Coronary artery (tissue), 2 donors: ENCODE measurements around the gene DDX24.

Experiments
- DNase-seq: peaks from one replicate; pipeline ENCODE4 v3.0.0-alpha.2; 2017; ENCODE audit warnings: low spot score
- H3K27ac ChIP-seq, 2 donors: fragments of 200-600 bp; sonication (generic); one replicate each; pipeline ENCODE4 v1.5.1; 2016 to 2019
- H3K4me3 ChIP-seq: fragments of 200-600 bp; sonication (generic); 2 replicates; pipeline ENCODE4 v1.5.1; 2016; ENCODE audit warnings: mild to moderate bottlenecking, moderate library complexity
- CTCF ChIP-seq: fragments of 200-600 bp; sonication (generic); IDR thresholded peaks from one replicate; pipeline ENCODE4 v1.5.1; 2019; ENCODE audit warnings: antibody characterized with exemption

Gene DDX24

DNA sequence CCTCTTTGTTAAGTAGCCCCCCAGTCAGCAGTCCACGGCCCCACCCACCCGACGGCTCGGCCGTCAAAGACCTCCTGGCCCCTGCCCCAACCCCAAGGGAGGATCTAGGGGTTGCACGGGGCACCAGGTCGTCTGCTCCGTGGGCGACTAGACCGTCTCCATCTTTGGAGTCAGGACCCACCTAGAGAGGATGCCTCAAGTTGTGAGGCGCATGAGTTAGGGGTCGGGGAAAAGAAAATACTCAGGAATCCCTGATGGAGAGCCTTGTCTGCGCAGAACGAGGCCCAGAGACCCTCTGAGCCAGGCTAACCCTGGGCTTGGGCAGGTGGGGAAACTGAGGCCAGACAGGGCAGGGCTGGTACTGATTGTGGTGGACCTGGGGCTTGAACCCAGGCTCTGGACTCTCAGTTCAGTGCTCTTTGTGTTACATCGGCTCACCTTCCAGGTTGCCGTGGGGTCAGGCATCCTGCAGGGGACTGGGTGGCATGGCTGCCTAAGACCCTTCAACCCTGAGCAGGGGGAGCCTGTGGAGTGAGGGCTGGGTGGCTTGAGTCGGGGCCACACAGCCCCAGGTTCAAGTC, 54.0 kb downstream of the DDX24 start:
- TF ChIP-seq CTCF, result no peak
- H3K4me3 ChIP-seq, result peak overlapping the region; percentile 85

GRCh38 chr14:94026173-94026888, 54.7 kb downstream of the DDX24 start, which contains the start of gene OTUB2:
Gene OTUB2, plus strand, starts transcription at chr14:94026340. Its CDS starts 198 bp downstream, at chr14:94026538.
- Histone ChIP-seq H3K27ac (no peak within 1 kb of the TSS), H3K4me3 (peak within 1 kb of the TSS; percentile 85)
- DNase-seq, result peak; percentile 98
- TF ChIP-seq CTCF, result no peak

More for the DNA sequence above, 54.0 kb downstream of the DDX24 start:
- DNase-seq, result no peak
- H3K27ac ChIP-seq, result no peak overlapping the region

GRCh38 chr14:94025720-94026119, 55.3 kb downstream of the DDX24 start:
- no peak for DNase-seq
- no peak for TF ChIP-seq CTCF
- peak overlapping the region; percentile 85 for H3K4me3 ChIP-seq
- H3K27ac ChIP-seq, result no peak overlapping the region

DNA sequence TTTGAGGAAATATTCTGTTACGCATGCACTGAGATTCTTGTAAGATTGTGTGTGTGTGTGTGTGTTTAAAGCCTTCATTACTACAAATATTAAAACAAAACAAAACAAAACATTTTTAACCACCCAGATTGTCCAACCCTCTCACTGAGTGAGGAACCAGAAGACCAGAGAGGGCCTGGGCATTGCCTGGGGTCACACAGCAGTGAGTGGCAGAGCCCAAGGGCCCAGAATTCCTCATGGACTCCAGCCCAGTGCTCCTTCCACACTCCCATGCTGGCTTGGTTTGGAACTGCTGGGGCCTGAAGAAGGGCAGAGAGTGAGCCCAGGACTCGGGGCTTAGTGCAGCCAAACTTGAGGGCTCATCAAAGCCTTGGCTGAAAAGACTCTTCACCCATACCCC, 56.5 kb downstream of the DDX24 start:
- no peak for TF ChIP-seq CTCF
- no peak for DNase-seq
- H3K4me3 ChIP-seq, result no peak overlapping the region
- H3K27ac ChIP-seq, result no peak overlapping the region

DNA sequence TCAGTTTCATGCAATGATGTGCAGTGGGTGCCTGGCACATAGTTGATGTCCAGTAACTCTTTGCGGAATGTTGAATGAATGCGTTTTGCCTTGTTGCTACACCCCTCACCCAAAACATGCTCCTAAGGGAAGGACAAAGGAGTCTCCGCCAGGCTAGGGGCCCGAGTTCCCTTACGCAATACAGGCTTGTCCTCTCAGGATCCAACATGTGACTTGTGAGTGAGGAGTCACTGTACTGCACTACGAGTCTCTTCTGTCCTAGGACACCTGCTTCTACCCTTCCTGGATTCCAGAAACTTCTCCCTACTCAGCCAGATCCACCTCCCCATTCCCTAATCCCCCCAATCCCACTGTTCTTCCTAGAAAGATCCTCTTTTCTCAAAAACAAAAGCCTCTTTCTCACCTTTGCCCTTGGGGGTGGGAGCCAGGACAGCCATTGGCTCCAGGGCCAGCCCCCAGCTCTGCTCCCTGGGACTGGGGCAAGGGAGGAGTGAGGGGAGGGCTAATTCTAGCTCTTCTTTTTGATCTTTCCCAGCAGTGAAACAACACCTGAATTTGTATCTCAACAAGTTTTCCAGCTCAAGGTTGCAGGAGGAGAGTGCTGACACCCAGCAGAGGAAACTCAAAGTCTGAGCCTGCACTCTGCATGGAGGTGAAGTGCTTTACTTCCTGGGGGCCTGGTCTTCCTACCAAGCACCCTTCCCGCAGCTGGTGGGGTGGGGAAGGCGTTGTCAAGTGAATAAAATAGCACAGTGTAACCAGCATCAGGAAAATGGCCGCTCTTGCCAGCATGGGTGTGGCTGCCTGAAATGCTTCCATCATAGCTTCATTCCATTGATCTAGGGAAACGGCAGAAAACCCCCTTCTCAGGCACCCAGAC, 58.2 kb downstream of the DDX24 start:
- H3K4me3 ChIP-seq, result no peak overlapping the region
- TF ChIP-seq CTCF, result no peak
- no peak overlapping the region for H3K27ac ChIP-seq
- no peak for DNase-seq

- no peak overlapping the region for H3K4me3 ChIP-seq
- DNase-seq, result no peak
- no peak overlapping the region for H3K27ac ChIP-seq
- TF ChIP-seq CTCF, result no peak
Observed at GRCh38 chr14:94021416-94022157, 59.4 kb downstream of the DDX24 start.
